GM10266 (cell line): ENCODE measurements around the gene NHLH1.

ENCODE experiments used
- DNase-seq: peaks from one replicate; pipeline ENCODE4 v3.0.0; 2012; ENCODE audit errors: extremely low spot score
- CTCF ChIP-seq: IDR thresholded peaks from 2 replicates; pipeline ENCODE4 v1.5.1; 2012; ENCODE audit warnings: mild to moderate bottlenecking, low read depth; ENCODE audit not compliant: control insufficient read depth, insufficient read depth; ENCODE audit errors: missing control alignments

The NHLH1 gene

DNA sequence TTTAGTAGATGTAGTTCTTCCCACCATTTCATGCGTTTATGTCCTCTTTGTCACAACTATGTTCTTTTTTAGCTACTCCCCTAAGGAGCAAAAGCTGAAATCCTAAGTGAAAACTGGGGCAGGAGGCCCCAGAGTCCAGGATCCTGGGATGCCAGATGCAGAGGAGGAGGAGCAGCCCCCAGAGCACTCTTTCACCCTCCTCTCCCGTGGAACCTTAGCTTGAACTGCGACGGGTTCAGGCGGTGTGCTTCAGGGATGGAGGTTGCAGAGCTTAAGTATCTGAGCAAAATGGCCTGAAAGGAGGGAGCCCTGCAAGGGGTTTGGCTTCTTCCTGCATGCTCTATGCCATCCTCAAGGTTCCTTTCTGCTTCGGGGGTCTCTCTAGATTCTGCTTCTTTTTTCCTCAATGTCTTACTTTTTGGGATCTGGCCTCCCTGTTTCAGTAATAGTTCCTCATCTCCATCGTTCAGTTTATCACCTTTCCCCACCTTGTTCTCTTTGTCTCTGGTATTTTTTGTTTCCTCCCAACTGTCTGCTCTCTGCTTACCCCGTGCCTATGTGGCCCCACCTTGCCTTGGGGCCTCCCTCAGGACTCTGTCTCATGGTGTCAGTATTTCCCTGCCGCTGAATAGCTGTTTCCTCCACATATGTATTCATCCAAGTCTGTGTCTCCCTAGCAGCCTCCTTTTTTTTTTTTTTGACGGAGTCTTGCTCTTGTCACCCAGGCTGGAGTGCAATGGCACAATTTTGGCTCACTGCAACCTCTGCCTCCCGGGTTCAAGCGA lies 2.7 kb upstream of the NHLH1 start:
- TF ChIP-seq CTCF: no peak
- no peak for DNase-seq

DNA sequence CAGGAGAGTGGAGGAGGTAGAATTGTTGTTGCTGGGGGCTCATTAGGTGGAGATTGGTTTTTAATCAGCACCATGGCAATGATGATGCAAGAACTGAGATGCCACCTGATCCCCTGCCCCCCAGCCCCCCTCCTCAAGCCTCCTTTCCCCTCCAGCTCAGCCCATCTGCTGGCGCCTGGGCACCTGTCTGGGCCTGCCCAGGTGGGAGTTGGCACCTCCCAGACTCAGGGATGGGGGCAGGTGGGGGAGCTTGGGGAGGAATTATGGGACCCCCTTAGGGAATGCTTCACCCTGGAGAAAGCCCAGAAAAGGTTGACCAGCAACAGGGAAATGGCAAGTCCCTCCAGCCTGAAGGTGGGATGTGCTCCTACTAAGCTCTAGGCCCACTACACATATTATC lies 1.5 kb upstream of the NHLH1 start:
- no peak for DNase-seq

DNA sequence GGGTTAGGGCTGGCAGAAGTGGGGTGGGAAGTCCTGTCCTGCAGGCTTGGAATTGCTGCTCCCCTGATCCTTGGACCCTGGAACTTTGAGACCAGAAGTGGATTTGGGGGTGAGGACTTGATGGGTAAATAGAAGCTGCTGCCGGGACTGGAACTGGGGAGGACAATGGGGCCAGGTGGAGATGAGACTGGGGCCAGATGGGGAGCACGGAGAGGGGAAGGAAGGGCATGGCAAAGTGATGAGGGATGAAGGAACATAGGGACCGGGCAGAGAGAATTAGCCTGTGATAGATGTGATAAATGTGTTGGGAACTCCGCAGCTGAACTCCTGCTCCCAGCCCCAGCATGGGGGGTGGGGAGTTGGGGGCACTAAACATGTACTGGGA lies 637 bp downstream of the NHLH1 start:
- TF ChIP-seq CTCF: no peak
- DNase-seq: no peak

More for the DNA sequence above, 1.5 kb upstream of the NHLH1 start:
- no peak for TF ChIP-seq CTCF

- no peak for DNase-seq
- no peak for TF ChIP-seq CTCF
Measured at GRCh38 chr1:160367934-160368923, 1.4 kb downstream of the NHLH1 start.

DNA sequence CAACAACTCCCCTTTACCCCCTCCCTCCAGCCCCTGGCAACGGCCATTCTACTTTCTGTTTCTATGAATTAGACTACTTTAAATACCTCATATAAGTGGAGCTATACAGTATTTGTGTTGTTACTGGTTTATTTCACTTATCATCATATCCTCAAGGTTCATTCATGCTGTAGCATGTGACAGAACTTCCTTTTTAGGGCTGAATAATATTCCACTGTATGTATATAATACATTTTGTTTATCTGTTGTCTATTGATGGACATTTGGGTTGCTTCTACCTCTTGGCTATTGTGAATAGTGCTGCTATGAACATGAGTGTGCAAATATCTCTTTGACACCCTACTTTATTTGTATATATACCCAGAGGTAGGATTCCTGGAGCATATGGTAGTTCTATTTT lies 2.2 kb downstream of the NHLH1 start:
- no peak for DNase-seq

DNA sequence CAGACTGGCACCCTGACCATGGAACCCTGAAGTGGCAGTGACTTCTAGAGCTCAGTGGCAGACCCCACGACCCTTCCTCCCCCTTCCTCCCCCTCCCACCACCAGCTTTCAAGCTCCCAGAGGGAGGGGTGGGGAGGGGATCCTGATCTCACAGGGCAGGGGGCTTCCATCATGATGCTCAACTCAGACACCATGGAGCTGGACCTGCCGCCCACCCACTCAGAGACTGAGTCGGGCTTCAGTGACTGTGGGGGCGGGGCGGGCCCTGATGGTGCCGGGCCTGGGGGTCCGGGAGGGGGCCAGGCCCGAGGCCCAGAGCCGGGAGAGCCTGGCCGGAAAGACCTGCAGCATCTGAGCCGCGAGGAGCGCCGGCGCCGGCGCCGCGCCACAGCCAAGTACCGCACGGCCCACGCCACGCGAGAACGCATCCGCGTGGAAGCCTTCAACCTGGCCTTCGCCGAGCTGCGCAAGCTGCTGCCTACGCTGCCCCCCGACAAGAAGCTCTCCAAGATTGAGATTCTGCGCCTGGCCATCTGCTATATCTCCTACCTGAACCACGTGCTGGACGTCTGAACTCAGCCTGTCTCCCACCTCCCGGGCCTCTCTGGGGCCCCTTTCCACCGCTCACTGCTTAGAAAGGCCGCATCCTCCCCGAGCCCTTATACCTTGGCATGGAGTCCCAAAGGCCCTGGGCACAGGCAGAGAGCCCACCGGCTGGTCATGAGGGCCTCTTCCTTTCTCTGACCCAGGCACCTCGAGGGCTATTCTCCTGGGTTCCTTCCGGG lies 3.9 kb downstream of the NHLH1 start:
- TF ChIP-seq CTCF: no peak
- DNase-seq: no peak

More for the DNA sequence above, 2.2 kb downstream of the NHLH1 start:
- TF ChIP-seq CTCF: no peak
